BE2C (cell line): ENCODE measurements around the gene RAF1.

ENCODE experiments used
- DNase-seq: peaks from one replicate; pipeline ENCODE4 v3.0.0-alpha.2; 2020
- H3K27me3 ChIP-seq: fragments of 250-450 bp; sonication (Bioruptor Pico); 2 replicates; pipeline ENCODE4 v1.5.1; 2020; ENCODE audit warnings: mild to moderate bottlenecking
- H3K36me3 ChIP-seq: fragments of 250-450 bp; sonication (Bioruptor Pico); 2 replicates; pipeline ENCODE4 v1.5.1; 2020; ENCODE audit warnings: mild to moderate bottlenecking
- H3K4me1 ChIP-seq: fragments of 250-450 bp; sonication (Bioruptor Pico); 2 replicates; pipeline ENCODE4 v1.5.1; 2020
- H3K4me3 ChIP-seq: 2 replicates; pipeline ENCODE4 v1.5.1; 2011; ENCODE audit warnings: low read depth, low read length
- H3K9me3 ChIP-seq: fragments of 250-450 bp; sonication (Bioruptor Pico); 2 replicates; pipeline ENCODE4 v1.5.1; 2020
- TF ChIP-seq, protein P1 (sequence below): IDR thresholded peaks from 2 replicates; pipeline ENCODE4 v1.5.1; 2012; ENCODE audit warnings: mild to moderate bottlenecking, low read depth, low read length

RAF1 gene

DNA sequence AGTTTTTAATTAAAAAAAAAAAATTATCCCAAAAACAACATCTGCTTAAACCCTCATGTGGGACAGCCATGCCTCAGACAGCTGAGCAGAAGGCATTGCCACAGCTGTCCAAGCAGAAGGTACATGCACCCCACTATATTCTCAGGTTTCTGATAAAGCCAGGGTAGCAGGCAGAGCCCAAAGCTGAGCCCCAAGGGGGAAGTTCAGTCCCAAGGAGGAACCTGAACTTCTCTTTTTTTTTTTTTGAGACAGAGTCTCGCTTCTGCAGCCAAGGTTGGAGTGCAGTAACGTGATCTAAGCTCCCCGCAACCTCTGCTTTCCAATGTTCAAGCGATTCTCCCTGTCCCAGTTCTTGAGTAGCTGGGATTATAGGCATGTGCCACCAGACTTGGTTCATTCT is 73.8 kb downstream of the RAF1 start:
- Histone ChIP-seq H3K4me1 (no peaks in the 10 kb centered on the region), H3K27me3 (no peaks in the 10 kb centered on the region), H3K36me3 (peaks cover 13% of the 10 kb centered on the region), H3K4me3 (no peak overlapping the region), H3K9me3 (no peaks in the 10 kb centered on the region)
- DNase-seq = no peak
- TF ChIP-seq, protein P1, sequence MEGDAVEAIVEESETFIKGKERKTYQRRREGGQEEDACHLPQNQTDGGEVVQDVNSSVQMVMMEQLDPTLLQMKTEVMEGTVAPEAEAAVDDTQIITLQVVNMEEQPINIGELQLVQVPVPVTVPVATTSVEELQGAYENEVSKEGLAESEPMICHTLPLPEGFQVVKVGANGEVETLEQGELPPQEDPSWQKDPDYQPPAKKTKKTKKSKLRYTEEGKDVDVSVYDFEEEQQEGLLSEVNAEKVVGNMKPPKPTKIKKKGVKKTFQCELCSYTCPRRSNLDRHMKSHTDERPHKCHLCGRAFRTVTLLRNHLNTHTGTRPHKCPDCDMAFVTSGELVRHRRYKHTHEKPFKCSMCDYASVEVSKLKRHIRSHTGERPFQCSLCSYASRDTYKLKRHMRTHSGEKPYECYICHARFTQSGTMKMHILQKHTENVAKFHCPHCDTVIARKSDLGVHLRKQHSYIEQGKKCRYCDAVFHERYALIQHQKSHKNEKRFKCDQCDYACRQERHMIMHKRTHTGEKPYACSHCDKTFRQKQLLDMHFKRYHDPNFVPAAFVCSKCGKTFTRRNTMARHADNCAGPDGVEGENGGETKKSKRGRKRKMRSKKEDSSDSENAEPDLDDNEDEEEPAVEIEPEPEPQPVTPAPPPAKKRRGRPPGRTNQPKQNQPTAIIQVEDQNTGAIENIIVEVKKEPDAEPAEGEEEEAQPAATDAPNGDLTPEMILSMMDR = no peak

DNA sequence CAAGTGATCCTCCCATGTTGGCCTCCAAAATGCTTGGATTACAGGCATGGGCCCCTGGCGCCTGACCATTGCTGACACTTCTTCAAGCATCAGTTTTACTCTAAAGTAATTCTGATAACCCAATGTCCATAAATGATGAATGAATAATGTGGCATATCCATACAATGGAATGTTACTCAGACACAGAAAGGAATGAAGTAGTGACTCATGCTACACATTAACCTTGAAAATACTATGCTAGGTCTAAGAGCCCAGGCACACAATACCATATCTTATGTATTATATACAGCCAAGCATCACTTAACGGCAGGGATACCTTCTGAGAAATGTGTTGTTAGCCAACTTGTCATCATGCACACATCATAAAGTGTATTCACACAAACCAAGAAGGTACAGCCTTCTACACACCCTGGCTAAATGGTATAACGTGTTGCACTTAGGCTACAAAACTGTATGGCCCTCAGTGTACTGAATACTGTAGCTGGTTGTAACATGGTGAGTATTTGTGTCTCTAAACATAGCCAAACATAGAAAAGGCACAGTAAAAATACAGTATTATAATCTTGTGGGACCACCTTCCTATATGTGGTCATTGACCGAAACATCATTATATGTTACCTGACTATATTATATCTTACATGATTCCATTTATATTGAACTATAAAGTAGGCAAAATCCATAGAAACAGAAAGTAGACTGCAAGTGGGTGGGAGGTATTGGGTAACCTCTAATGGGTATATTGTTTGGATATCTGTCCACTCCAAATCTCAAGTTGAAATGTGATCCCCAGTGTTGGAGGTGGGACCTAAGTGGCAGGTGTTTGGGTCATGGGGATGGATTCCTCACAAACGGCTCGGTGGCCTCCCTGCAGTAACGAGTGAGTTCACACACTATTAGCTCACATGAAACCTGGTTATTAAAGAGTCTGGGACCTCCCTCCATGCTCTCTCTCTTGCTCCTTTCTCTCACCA is 75.6 kb downstream of the RAF1 start:
- Histone ChIP-seq H3K4me3 (no peak overlapping the region), H3K36me3 (peaks cover 28% of the 10 kb centered on the region), H3K27me3 (no peaks in the 10 kb centered on the region), H3K4me1 (no peaks in the 10 kb centered on the region), H3K9me3 (no peaks in the 10 kb centered on the region)
- TF ChIP-seq, protein P1 = no peak
- DNase-seq = no peak

DNA sequence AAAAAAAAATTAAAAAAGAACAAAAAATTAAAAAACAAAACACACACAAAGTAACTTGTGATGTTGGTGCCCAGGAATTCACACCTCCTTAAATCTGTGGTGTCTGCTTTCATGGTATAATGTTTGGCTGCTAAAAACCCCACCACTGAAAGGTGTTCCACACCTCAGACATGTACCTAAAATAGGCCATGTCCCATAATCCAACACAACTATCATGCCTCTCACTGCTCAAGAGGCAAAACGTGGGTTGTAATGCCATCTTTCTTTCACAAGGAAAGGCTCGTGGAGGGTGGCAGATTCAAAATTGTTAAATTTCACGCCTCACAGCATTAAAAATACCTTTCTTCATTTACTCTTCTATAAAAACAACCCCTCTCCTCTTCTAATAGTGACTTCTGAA is 77.5 kb downstream of the RAF1 start:
- TF ChIP-seq, protein P1 = no peak
- Histone ChIP-seq H3K4me3 (no peak overlapping the region), H3K4me1 (no peaks in the 10 kb centered on the region), H3K9me3 (no peaks in the 10 kb centered on the region), H3K36me3 (peaks cover 42% of the 10 kb centered on the region), H3K27me3 (no peaks in the 10 kb centered on the region)
- no peak for DNase-seq

DNA sequence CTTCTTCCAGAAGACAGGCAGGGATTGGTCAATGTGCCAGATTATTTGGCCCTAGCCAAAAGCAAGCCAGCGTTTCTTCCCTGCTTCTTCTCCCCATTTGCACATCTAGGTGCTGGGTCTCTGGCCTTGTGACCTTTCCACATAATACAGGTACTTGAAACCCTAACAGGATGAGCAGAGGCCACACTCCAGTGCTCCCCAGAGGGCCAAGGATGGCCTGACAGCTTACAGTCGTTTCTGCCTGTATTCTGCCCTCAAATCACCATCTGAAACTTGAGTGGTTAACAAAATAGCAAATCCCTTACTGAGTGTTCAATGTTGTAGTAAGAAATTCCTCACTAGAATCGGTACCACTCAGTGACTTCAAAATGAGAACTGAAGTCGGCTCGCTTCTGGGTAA is 77.9 kb downstream of the RAF1 start:
- Histone ChIP-seq H3K36me3 (peaks cover 43% of the 10 kb centered on the region), H3K4me1 (no peaks in the 10 kb centered on the region)
- TF ChIP-seq, protein P1 = no peak

DNA sequence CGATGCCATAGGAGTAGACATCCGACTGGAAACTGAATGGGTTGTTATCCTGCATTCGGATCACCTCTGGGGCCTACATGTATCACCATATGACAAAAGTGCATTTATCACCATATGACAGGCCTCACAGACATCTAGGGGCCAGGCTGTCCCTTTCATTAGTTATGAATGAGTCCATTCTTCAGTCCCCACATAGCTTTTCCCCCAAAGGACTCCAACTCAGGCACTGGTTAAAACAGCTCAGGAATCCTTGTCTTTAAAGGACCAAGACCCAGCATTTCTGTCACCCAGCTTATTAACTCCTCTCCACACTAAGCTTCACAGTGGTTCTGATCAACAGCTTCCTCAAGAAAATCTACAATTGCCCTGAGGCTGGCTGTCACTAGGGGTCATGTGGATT is 78.7 kb downstream of the RAF1 start:
- Histone ChIP-seq H3K9me3 (no peaks in the 10 kb centered on the region), H3K4me3 (no peak overlapping the region), H3K36me3 (peaks cover 39% of the 10 kb centered on the region), H3K4me1 (no peaks in the 10 kb centered on the region), H3K27me3 (no peaks in the 10 kb centered on the region)
- no peak for DNase-seq
- TF ChIP-seq, protein P1 = no peak

More for the DNA sequence above, 77.9 kb downstream of the RAF1 start:
- H3K27me3 ChIP-seq = no peaks in the 10 kb centered on the region
- no peak for DNase-seq
- no peak overlapping the region for H3K4me3 ChIP-seq
- no peaks in the 10 kb centered on the region for H3K9me3 ChIP-seq

DNA sequence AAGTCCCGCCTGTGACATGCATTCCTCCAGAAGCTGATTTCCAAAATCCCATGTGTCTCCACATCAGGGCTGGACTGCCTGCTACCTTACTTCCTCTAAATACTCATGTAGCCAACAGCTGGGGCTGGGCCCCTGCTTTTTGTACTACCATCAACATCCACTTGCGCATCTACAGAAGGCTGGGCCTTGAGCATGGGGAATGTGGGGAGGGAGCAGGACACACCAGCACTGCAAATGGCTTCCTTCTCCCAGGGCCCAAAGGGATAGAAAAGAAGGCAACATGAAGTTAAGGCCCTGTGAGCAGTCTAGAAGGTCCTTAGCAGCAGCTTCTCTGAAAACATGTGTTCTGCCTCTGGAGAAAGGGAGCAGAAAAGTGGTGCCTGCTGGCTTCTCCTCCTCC is 79.8 kb downstream of the RAF1 start:
- TF ChIP-seq, protein P1 = no peak
- Histone ChIP-seq H3K4me3 (no peak overlapping the region), H3K9me3 (no peaks in the 10 kb centered on the region), H3K4me1 (no peaks in the 10 kb centered on the region), H3K36me3 (peaks cover 44% of the 10 kb centered on the region), H3K27me3 (no peaks in the 10 kb centered on the region)
- no peak for DNase-seq
